PC-9 (cell line): ENCODE measurements around the gene ZNF331. TPM values are rescaled to one million over a fixed set of nuclear protein-coding genes. Genes with fewer than 3 reads are reported as not detected.
A peak's percentile ranks its signal among the peaks of the same experiment; 100 is the strongest.

Experiments
- BruUV-seq: library from RNA; stranded (reverse); fragments of 400-500 nt; replicated peaks from 2 replicates; lab custom pipeline; 2021; lab: Mats Ljungman, UMichigan
- CTCF ChIA-PET: fragments of 300-600 bp; sonication (Branson Sonifier 250); formaldehyde crosslinking; loops from one replicate; lab custom pipeline; 2022; ENCODE audit warnings: antibody characterized with exemption; lab: Charles Lee
- POLR2A ChIA-PET: fragments of 300-600 bp; sonication (Branson Sonifier 250); formaldehyde crosslinking; loops from one replicate; lab custom pipeline; 2022; ENCODE audit warnings: antibody characterized with exemption; ENCODE audit not compliant: unreplicated experiment; lab: Charles Lee
- DNase-seq, 2 experiments: peaks; one replicate each; pipeline versions ENCODE4 v3.0.0 to v3.0.0-alpha.2; 2015 to 2022; ENCODE audit warnings: mixed read lengths in 1 of 2
- H2AFZ ChIP-seq: fragments of 200-600 bp; sonication (generic); 2 replicates; pipeline ENCODE4 v1.8.1; 2017; ENCODE audit warnings: antibody characterized with exemption
- H3F3A ChIP-seq: fragments of 200-600 bp; sonication (generic); 2 replicates; pipeline ENCODE4 v1.8.1; 2017; ENCODE audit warnings: antibody characterized with exemption, mild to moderate bottlenecking, low read depth; ENCODE audit not compliant: insufficient read depth
- H3K27ac ChIP-seq: fragments of 200-600 bp; sonication (generic); 2 replicates; pipeline ENCODE4 v1.6.1; 2016; ENCODE audit warnings: mixed run types
- H3K27me3 ChIP-seq: fragments of 200-600 bp; sonication (generic); 2 replicates; pipeline ENCODE4 v1.6.1; 2016; ENCODE audit warnings: low read depth, mixed run types; ENCODE audit not compliant: insufficient read depth
- H3K36me3 ChIP-seq: fragments of 200-600 bp; sonication (generic); 2 replicates; pipeline ENCODE4 v1.6.1; 2016; ENCODE audit warnings: low read depth, mixed run types
- H3K4me1 ChIP-seq: fragments of 200-600 bp; sonication (generic); replicated peaks from 2 replicates; pipeline ENCODE4 v1.6.1; 2016; ENCODE audit warnings: mixed run types; ENCODE audit not compliant: insufficient read depth
- H3K4me2 ChIP-seq: fragments of 200-600 bp; sonication (generic); 2 replicates; pipeline ENCODE4 v1.6.1; 2017; ENCODE audit warnings: mixed run types
- H3K4me3 ChIP-seq: fragments of 200-600 bp; sonication (generic); 2 replicates; pipeline ENCODE4 v1.6.1; 2016; ENCODE audit warnings: mixed run types
- H3K79me2 ChIP-seq: fragments of 200-600 bp; sonication (generic); 2 replicates; pipeline ENCODE4 v1.6.1; 2017; ENCODE audit warnings: low read depth, mixed run types
- H3K9me2 ChIP-seq: fragments of 200-600 bp; sonication (generic); 2 replicates; pipeline ENCODE4 v1.8.1; 2017; ENCODE audit warnings: mild to moderate bottlenecking; ENCODE audit not compliant: insufficient read depth
- H3K9me3 ChIP-seq: fragments of 200-600 bp; sonication (generic); 2 replicates; pipeline ENCODE4 v1.8.1; 2016; ENCODE audit warnings: low read depth; ENCODE audit not compliant: insufficient read depth
- H4K20me1 ChIP-seq: fragments of 200-600 bp; sonication (generic); 2 replicates; pipeline ENCODE4 v1.8.1; 2017; ENCODE audit not compliant: insufficient read depth
- CTCF ChIP-seq: fragments of 200-600 bp; sonication (generic); conservative IDR thresholded peaks from 2 replicates; pipeline ENCODE4 v1.6.1; 2017; ENCODE audit warnings: mixed run types, antibody characterized with exemption, mild to moderate bottlenecking, moderate library complexity
- EZH2 ChIP-seq: fragments of 200-600 bp; sonication (generic); IDR thresholded peaks from 2 replicates; pipeline ENCODE4 v1.8.0; 2017; ENCODE audit warnings: antibody characterized with exemption, low read depth
- intact Hi-C: fragments of 100-400 bp; cut with micrococcal nuclease; formaldehyde crosslinking; loops from one replicate; pipeline ENCODE4 v1.10.0; 2022; ENCODE audit not compliant: unreplicated experiment
- total RNA-seq: library from RNA; stranded (reverse); gene quantifications from 2 replicates; pipeline ENCODE4 v1.2.3, GENCODE V29; 2021

ZNF331 gene
- total RNA-seq, 1 experiment from 2014 or later: 39.2 TPM

- intact Hi-C loops: loop anchor here (10.0 kb wide), 1 partner anchor 85 kb away; the partner anchor contains the start of gene ZNF761
- no peak for TF ChIP-seq CTCF
- no peak for TF ChIP-seq EZH2
- H3F3A ChIP-seq: peaks cover 7% of the 10 kb centered on the region; the same call in 1 of the 2 replicates
- no peaks in the 10 kb centered on the region for H3K9me2 ChIP-seq
- no peak overlapping the region for H3K4me2 ChIP-seq
- H3K27me3 ChIP-seq: no peaks in the 10 kb centered on the region
- no TSS peak for BruUV-seq
- peaks cover 15% of the 10 kb centered on the region for H3K79me2 ChIP-seq
- no peak overlapping the region for H3K27ac ChIP-seq
- peaks cover 7% of the 10 kb centered on the region for H3K9me3 ChIP-seq
- CTCF ChIA-PET: no interaction called here
- H4K20me1 ChIP-seq: no peaks in the 10 kb centered on the region
- DNase-seq: no peak
- H3K36me3 ChIP-seq: peaks cover 3% of the 10 kb centered on the region; the same call in 1 of the 2 replicates
- H3K4me1 ChIP-seq: peaks cover 14% of the 10 kb centered on the region
- POLR2A ChIA-PET: no interaction called here
- no peak overlapping the region for H2AFZ ChIP-seq
- no peak overlapping the region for H3K4me3 ChIP-seq
These were observed 18.5 kb upstream of the ZNF331 start for GRCh38 chr19:53519446-53519845.

GRCh38 chr19:53520163-53520546 is 17.8 kb upstream of the ZNF331 start:
- Histone ChIP-seq H3K9me3 (peaks cover 7% of the 10 kb centered on the region), H3K36me3 (peaks cover 3% of the 10 kb centered on the region; the same call in 1 of the 2 replicates), H2AFZ (peak overlapping the region; percentile 94), H3K27me3 (no peaks in the 10 kb centered on the region), H3F3A (peaks cover 7% of the 10 kb centered on the region; the same call in 1 of the 2 replicates), H3K27ac (no peak overlapping the region), H3K4me3 (peak overlapping the region; percentile 62), H4K20me1 (no peaks in the 10 kb centered on the region), H3K4me2 (peak overlapping the region; percentile 99), H3K4me1 (peaks cover 14% of the 10 kb centered on the region), H3K9me2 (no peaks in the 10 kb centered on the region), H3K79me2 (peaks cover 15% of the 10 kb centered on the region)
- BruUV-seq: TSS peak; percentile 75
- ChIA-PET POLR2A (interaction anchor here (0.7 kb wide), 1 partner anchor 955 kb away, joined by 4 read pairs; no protein-coding TSS in a partner anchor), CTCF (no interaction called here)
- no peak for DNase-seq
- intact Hi-C loops: loop anchor here (1.0 kb wide), 1 partner anchor 25 kb away; no protein-coding TSS in a partner anchor
- TF ChIP-seq CTCF: no peak
- TF ChIP-seq EZH2: no peak

GRCh38 chr19:53520547-53521372 is 17.2 kb upstream of the ZNF331 start:
- H3K27ac ChIP-seq: no peak overlapping the region
- H3K79me2 ChIP-seq: peaks cover 15% of the 10 kb centered on the region
- peak overlapping the region; percentile 99 for H3K4me2 ChIP-seq
- TF ChIP-seq EZH2: no peak
- TF ChIP-seq CTCF: no peak
- H3K9me2 ChIP-seq: no peaks in the 10 kb centered on the region
- peaks cover 11% of the 10 kb centered on the region for H3K9me3 ChIP-seq
- no peaks in the 10 kb centered on the region for H3K27me3 ChIP-seq
- intact Hi-C loops: loop anchor here (1.0 kb wide), 1 partner anchor 25 kb away; no protein-coding TSS in a partner anchor
- peaks cover 8% of the 10 kb centered on the region for H3K36me3 ChIP-seq
- BruUV-seq: no TSS peak
- peaks cover 7% of the 10 kb centered on the region; the same call in 1 of the 2 replicates for H3F3A ChIP-seq
- H3K4me1 ChIP-seq: peaks cover 14% of the 10 kb centered on the region
- peak overlapping the region; percentile 62 for H3K4me3 ChIP-seq
- ChIA-PET POLR2A (interaction anchor here (0.6 to 0.7 kb wide), 5 partner anchors 405 to 1431 kb away, joined by 3 to 18 read pairs (median 5); no protein-coding TSS in a partner anchor), CTCF (interaction anchor here (0.6 to 0.7 kb wide), 2 partner anchors 323 to 745 kb away, joined by 3 to 14 read pairs; no protein-coding TSS in a partner anchor)
- H4K20me1 ChIP-seq: no peaks in the 10 kb centered on the region
- peak overlapping the region; percentile 94 for H2AFZ ChIP-seq
- peak; percentile 93 to 97 for DNase-seq
